ENCODE data around the gene KRIT1.

DNA sequence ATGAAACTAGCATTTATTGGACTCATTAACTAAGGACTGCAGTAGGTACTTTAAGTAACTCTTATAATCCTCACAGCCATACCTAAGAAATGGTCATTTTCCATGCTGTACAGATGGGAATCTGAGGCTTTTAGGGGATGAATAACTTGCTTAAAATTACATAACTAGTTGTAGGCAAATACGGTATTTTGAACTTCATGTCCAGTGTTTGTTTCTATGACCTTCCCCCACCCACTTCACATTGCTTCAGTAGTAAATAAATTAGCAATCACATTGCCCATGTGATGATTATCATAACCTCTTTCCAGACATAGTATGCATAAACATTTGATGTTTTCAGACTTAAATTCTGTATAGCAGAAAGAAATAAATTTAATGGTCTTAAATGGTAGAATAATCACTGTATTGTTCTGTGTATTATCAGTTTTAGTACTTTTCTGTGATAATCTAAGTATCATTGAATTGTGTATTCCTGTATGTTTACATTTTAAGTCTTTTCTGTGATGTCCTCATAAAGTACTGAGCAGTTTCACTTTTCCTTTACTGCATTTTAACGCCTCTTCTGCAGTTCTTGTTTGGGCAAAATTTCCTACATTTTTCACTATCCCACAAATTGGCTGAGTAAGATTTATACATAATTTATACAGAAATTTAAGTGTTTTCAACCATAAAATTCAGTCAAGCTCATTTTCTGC is 48.3 kb upstream of the KRIT1 start:
- TF ChIP-seq CTCF (IDR thresholded peaks at IDR 0.05) (no peak), POLR2A (IDR thresholded peaks at IDR 0.05) (no peak), EP300 (IDR thresholded peaks at IDR 0.05) (no peak)

Data from ovary (tissue), 3 donors.